ENCODE data around the gene RBM10.

- TF ChIP-seq POLR2A (IDR thresholded peaks at IDR 0.05) (no peak), CTCF (IDR thresholded peaks at IDR 0.05) (no peak)
Observed at GRCh38 chrX:47194194-47194787, 49.3 kb downstream of the RBM10 start.

Measured in testis (tissue), 2 donors.